GM19395 (cell line): Measurements from ENCODE around the gene VPREB1.
"Not testable (repeated sequence)": the region's sequence is repeated elsewhere in the genome, so short reads cannot be mapped to it uniquely, and the experiment has no call there.

ENCODE experiments used
- ATAC-seq: cut with Tn5 transposase; IDR thresholded peaks from one replicate; pipeline ENCODE4 v1.9.1; 2021; ENCODE audit warnings: mild to moderate bottlenecking, moderate library complexity; ENCODE audit not compliant: unreplicated experiment

VPREB1 gene

GRCh38 chr22:22213231-22213630 is 31.4 kb upstream of the VPREB1 start:
- ATAC-seq: no peak

GRCh38 chr22:22214819-22215329 is 29.7 kb upstream of the VPREB1 start:
- ATAC-seq: no peak

GRCh38 chr22:22215659-22216449 is 28.7 kb upstream of the VPREB1 start:
- ATAC-seq: no peak

GRCh38 chr22:22216450-22216959 is 28.1 kb upstream of the VPREB1 start:
- ATAC-seq: no peak

- no peak for ATAC-seq
Measured at GRCh38 chr22:22218302-22218701, 26.3 kb upstream of the VPREB1 start.

GRCh38 chr22:22219140-22219996 is 25.2 kb upstream of the VPREB1 start:
- ATAC-seq: no peak

- not testable (repeated sequence) for ATAC-seq
Measured at GRCh38 chr22:22221043-22221442, 23.5 kb upstream of the VPREB1 start.

GRCh38 chr22:22226448-22227187 is 18.0 kb upstream of the VPREB1 start:
- ATAC-seq: no peak

- ATAC-seq: no peak
Measured at GRCh38 chr22:22228421-22228820, 16.2 kb upstream of the VPREB1 start.

- no peak for ATAC-seq
Measured at GRCh38 chr22:22228921-22229320, 15.7 kb upstream of the VPREB1 start.

- ATAC-seq: no peak
Measured at GRCh38 chr22:22229683-22230420, 14.7 kb upstream of the VPREB1 start.

- no peak for ATAC-seq
Measured at GRCh38 chr22:22230438-22230837, 14.1 kb upstream of the VPREB1 start.

GRCh38 chr22:22233081-22233480 is 11.5 kb upstream of the VPREB1 start:
- no peak for ATAC-seq

GRCh38 chr22:22235558-22235957 is 9.0 kb upstream of the VPREB1 start:
- no peak for ATAC-seq

- no peak for ATAC-seq
Measured at GRCh38 chr22:22237521-22237920, 7.1 kb upstream of the VPREB1 start.

- ATAC-seq: no peak
Measured at GRCh38 chr22:22239311-22239939, 5.2 kb upstream of the VPREB1 start.

GRCh38 chr22:22241554-22241898 is 3.1 kb upstream of the VPREB1 start:
- no peak for ATAC-seq

- ATAC-seq: no peak
Measured at GRCh38 chr22:22242488-22242887, 2.1 kb upstream of the VPREB1 start.

- ATAC-seq: no peak
Measured at GRCh38 chr22:22243033-22243680, 1.4 kb upstream of the VPREB1 start.
